Liver (tissue), 9 donors: ENCODE measurements around the gene KMT2B. TPM values are rescaled to one million over a fixed set of nuclear protein-coding genes. Genes with fewer than 3 reads are reported as not detected.

ENCODE experiments used
- DNase-seq: peaks from one replicate; pipeline ENCODE4 v3.0.0-alpha.2; 2017; ENCODE audit warnings: low spot score
- H3K27ac ChIP-seq, 2 donors: one replicate each; pipeline ENCODE4 v1.7.0; 2013; ENCODE audit warnings: inconsistent platforms in 2 of 2, low read length in 2 of 2, control low read depth in 1 of 2, low read depth in 1 of 2, mild to moderate bottlenecking in 1 of 2
- H3K27me3 ChIP-seq, 4 donors: one replicate each; pipeline versions ENCODE4 v1.6.1 to v1.7.0; 2013; ENCODE audit warnings: low read length in 3 of 4, inconsistent platforms in 1 of 4, mild to moderate bottlenecking in 1 of 4, moderate library complexity in 1 of 4; ENCODE audit not compliant: control insufficient read depth in 4 of 4, insufficient read depth in 4 of 4
- H3K36me3 ChIP-seq, 4 donors: one replicate each; pipeline versions ENCODE4 v1.6.1 to v1.7.0; 2013; ENCODE audit warnings: low read length in 3 of 4, mild to moderate bottlenecking in 3 of 4, low read depth in 1 of 4, moderate library complexity in 1 of 4; ENCODE audit not compliant: control insufficient read depth in 4 of 4, insufficient read depth in 3 of 4
- H3K4me1 ChIP-seq, 4 donors: one replicate each; pipeline versions ENCODE4 v1.6.1 to v1.7.0; 2013; ENCODE audit warnings: low read length in 3 of 4, mild to moderate bottlenecking in 3 of 4, moderate library complexity in 1 of 4; ENCODE audit not compliant: control insufficient read depth in 4 of 4, insufficient read depth in 4 of 4
- H3K4me3 ChIP-seq, 3 donors: one replicate each; pipeline versions ENCODE4 v1.6.1 to v1.7.0; 2013; ENCODE audit warnings: low read length in 3 of 3, control low read depth in 1 of 3, low read depth in 1 of 3, mild to moderate bottlenecking in 1 of 3
- H3K9ac ChIP-seq, 2 donors: one replicate each; pipeline ENCODE4 v1.7.0; 2013; ENCODE audit warnings: low read length in 2 of 2, mild to moderate bottlenecking in 2 of 2, moderate library complexity in 2 of 2, control low read depth in 1 of 2, low read depth in 1 of 2
- H3K9me3 ChIP-seq, 4 donors: one replicate each; pipeline versions ENCODE4 v1.6.1 to v1.7.0; 2013; ENCODE audit warnings: low read length in 3 of 4; ENCODE audit not compliant: control insufficient read depth in 4 of 4
- EGR1 ChIP-seq, 2 donors: IDR thresholded peaks; 2 replicates each; pipeline ENCODE4 v1.6.1; 2016 to 2018; ENCODE audit warnings: antibody characterized with exemption in 2 of 2, low read depth in 2 of 2
- FOXA2 ChIP-seq: IDR thresholded peaks from 2 replicates; pipeline ENCODE4 v1.6.1; 2016; ENCODE audit warnings: antibody characterized with exemption
- GABPA ChIP-seq, 2 donors: IDR thresholded peaks in 1 of 2; conservative IDR thresholded peaks in 1 of 2; 2 replicates each; pipeline ENCODE4 v1.6.1; 2016; ENCODE audit warnings: antibody characterized with exemption in 2 of 2, mild to moderate bottlenecking in 1 of 2, moderate library complexity in 1 of 2
- HNF4A ChIP-seq, 2 donors: conservative IDR thresholded peaks; 2 replicates each; pipeline ENCODE4 v1.6.1; 2016; ENCODE audit warnings: antibody characterized with exemption in 2 of 2, mild to moderate bottlenecking in 2 of 2
- MAX ChIP-seq: IDR thresholded peaks from 2 replicates; pipeline ENCODE4 v1.6.1; 2016; ENCODE audit warnings: antibody characterized with exemption
- NR2F2 ChIP-seq: IDR thresholded peaks from 2 replicates; pipeline ENCODE4 v1.6.1; 2016; ENCODE audit warnings: antibody characterized with exemption
- REST ChIP-seq: IDR thresholded peaks from 2 replicates; pipeline ENCODE4 v1.6.1; 2016; ENCODE audit warnings: antibody characterized with exemption, mild to moderate bottlenecking
- RXRA ChIP-seq, 2 donors: IDR thresholded peaks; 2 replicates each; pipeline ENCODE4 v1.6.1; 2017 to 2018; ENCODE audit warnings: antibody characterized with exemption in 2 of 2, mild to moderate bottlenecking in 1 of 2
- SP1 ChIP-seq: IDR thresholded peaks from 2 replicates; pipeline ENCODE4 v1.6.1; 2018; ENCODE audit warnings: antibody characterized with exemption, mild to moderate bottlenecking
- TAF1 ChIP-seq: conservative IDR thresholded peaks from 2 replicates; pipeline ENCODE4 v1.6.1; 2016; ENCODE audit warnings: antibody characterized with exemption, mild to moderate bottlenecking
- YY1 ChIP-seq: IDR thresholded peaks from 2 replicates; pipeline ENCODE4 v1.6.1; 2016; ENCODE audit warnings: antibody characterized with exemption, mild to moderate bottlenecking
- WGBS: extraction: QIAGEN DNeasy Blood & Tissue Kit; methylation state at CpG from one replicate; pipeline ENCODE4 v1.1.7; 2013; 5-methylcytosine and 5-hydroxymethylcytosine counted together
- polyA plus RNA-seq, 2 donors: library from polyadenylated mRNA; stranded (reverse) in 1 of 2; unstranded in 1 of 2; fragments of 200-250 nt in 1 of 2; fragments of >200 nt in 1 of 2; fragmentation: Nextera tagmentation in 1 of 2; extraction: Ambion mirVana in 1 of 2; gene quantifications; one replicate each; pipeline versions ENCODE4 v1.2.1 to v1.2.3, GENCODE V29; 2013 to 2015
- total RNA-seq, 2 donors: library from RNA; depleted of rRNA; stranded (reverse); fragments of >200 nt; gene quantifications; one replicate each; pipeline ENCODE4 v1.2.3, GENCODE V29; 2014
- TF ChIP-seq, protein P1 (sequence below): fragments of 150-350 bp; IDR thresholded peaks from 2 replicates; pipeline ENCODE4 v1.5.1; 2017; ENCODE audit warnings: improper control_type of control experiment, low read depth, low read length; ENCODE audit not compliant: missing input control
- donor health status: healthy.
- donor health status: healthy.
- donor health status: healthy.
- donor health status: healthy.
- donor health status: healthy.

The KMT2B gene
- total and polyA plus RNA-seq, 4 donors = 3.7 to 12.1 (median 8.3) TPM

GRCh38 chr19:35773020-35773806, 55.4 kb downstream of the KMT2B start:
- H3K9me3 ChIP-seq = no peaks in the 10 kb centered on the region
- TF ChIP-seq RXRA (IDR thresholded peaks at IDR 0.05) (no peak), NR2F2 (no peak), MAX (no peak), HNF4A (conservative IDR thresholded peaks at IDR 0.05) (no peak), FOXA2 (no peak), GABPA (IDR thresholded peaks at IDR 0.05 in 1 of 2, conservative IDR thresholded peaks at IDR 0.05 in 1 of 2) (no peak), SP1 (no peak), YY1 (no peak), REST (no peak), TAF1 (no peak)
- TF ChIP-seq, protein P1, sequence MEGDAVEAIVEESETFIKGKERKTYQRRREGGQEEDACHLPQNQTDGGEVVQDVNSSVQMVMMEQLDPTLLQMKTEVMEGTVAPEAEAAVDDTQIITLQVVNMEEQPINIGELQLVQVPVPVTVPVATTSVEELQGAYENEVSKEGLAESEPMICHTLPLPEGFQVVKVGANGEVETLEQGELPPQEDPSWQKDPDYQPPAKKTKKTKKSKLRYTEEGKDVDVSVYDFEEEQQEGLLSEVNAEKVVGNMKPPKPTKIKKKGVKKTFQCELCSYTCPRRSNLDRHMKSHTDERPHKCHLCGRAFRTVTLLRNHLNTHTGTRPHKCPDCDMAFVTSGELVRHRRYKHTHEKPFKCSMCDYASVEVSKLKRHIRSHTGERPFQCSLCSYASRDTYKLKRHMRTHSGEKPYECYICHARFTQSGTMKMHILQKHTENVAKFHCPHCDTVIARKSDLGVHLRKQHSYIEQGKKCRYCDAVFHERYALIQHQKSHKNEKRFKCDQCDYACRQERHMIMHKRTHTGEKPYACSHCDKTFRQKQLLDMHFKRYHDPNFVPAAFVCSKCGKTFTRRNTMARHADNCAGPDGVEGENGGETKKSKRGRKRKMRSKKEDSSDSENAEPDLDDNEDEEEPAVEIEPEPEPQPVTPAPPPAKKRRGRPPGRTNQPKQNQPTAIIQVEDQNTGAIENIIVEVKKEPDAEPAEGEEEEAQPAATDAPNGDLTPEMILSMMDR = no peak
- 67% methylated on average over 9 of the region's 9 CpGs for WGBS
- DNase-seq = no peak
- H3K9ac ChIP-seq = no peak overlapping the region
- H3K4me3 ChIP-seq = no peak overlapping the region
- H3K36me3 ChIP-seq = no peaks in the 10 kb centered on the region
- no peak overlapping the region for H3K27ac ChIP-seq
- H3K4me1 ChIP-seq = peaks cover 0 to 5% (median 4%) of the 10 kb centered on the region in 4 donors
- H3K27me3 ChIP-seq = no peaks in the 10 kb centered on the region

- DNase-seq = no peak
- WGBS = 57% methylated on average over 16 of the region's 16 CpGs
- TF ChIP-seq RXRA (IDR thresholded peaks at IDR 0.05) = no peak
- TF ChIP-seq YY1 = no peak
- no peak for TF ChIP-seq HNF4A (conservative IDR thresholded peaks at IDR 0.05)
- TF ChIP-seq EGR1 (IDR thresholded peaks at IDR 0.05; ENCODE audit: low read depth in 2 of 2) = no peak
- H3K9me3 ChIP-seq = no peaks in the 10 kb centered on the region
- H3K27me3 ChIP-seq = no peaks in the 10 kb centered on the region
- no peaks in the 10 kb centered on the region for H3K36me3 ChIP-seq
- H3K27ac ChIP-seq = no peak overlapping the region
- no peak overlapping the region for H3K9ac ChIP-seq
- H3K4me3 ChIP-seq = no peak overlapping the region
- H3K4me1 ChIP-seq = peaks cover 0 to 5% (median 4%) of the 10 kb centered on the region in 4 donors
Measured at GRCh38 chr19:35774274-35775045, 56.7 kb downstream of the KMT2B start.
